Endothelial cell of umbilical vein (primary cell): ENCODE data around the gene KRT6A.

Experiments used
- EZH2 ChIP-seq: IDR thresholded peaks from 2 replicates; pipeline ENCODE4 v1.6.1; 2012; ENCODE audit warnings: borderline replicate concordance, low read depth, mild to moderate bottlenecking, moderate library complexity, low read length, inconsistent platforms; ENCODE audit not compliant: severe bottlenecking
- JUN ChIP-seq: IDR thresholded peaks from 2 replicates; pipeline ENCODE4 v1.6.1; 2011; ENCODE audit warnings: borderline replicate concordance, low read depth; ENCODE audit not compliant: insufficient read length, insufficient read depth
- POLR2A ChIP-seq: IDR thresholded peaks from 2 replicates; pipeline ENCODE4 v1.6.1; 2012; ENCODE audit warnings: low read depth, mild to moderate bottlenecking, control low read depth, low read length
- TF ChIP-seq, protein P1 (sequence below), 2 donors: IDR thresholded peaks; 1 replicate in 1 of 2; 2 replicates in 1 of 2; pipeline ENCODE4 v1.5.1; 2011; ENCODE audit warnings: low read length in 2 of 2, mild to moderate bottlenecking in 2 of 2, moderate library complexity in 2 of 2, control low read depth in 1 of 2, inconsistent platforms in 1 of 2, low read depth in 1 of 2; ENCODE audit not compliant: insufficient read depth in 1 of 2; ENCODE audit errors: extremely low read depth in 1 of 2
- TF ChIP-seq, protein P2 (sequence below): IDR thresholded peaks from 2 replicates; pipeline ENCODE4 v1.6.1; 2011; ENCODE audit not compliant: insufficient read depth, insufficient read length

DNA sequence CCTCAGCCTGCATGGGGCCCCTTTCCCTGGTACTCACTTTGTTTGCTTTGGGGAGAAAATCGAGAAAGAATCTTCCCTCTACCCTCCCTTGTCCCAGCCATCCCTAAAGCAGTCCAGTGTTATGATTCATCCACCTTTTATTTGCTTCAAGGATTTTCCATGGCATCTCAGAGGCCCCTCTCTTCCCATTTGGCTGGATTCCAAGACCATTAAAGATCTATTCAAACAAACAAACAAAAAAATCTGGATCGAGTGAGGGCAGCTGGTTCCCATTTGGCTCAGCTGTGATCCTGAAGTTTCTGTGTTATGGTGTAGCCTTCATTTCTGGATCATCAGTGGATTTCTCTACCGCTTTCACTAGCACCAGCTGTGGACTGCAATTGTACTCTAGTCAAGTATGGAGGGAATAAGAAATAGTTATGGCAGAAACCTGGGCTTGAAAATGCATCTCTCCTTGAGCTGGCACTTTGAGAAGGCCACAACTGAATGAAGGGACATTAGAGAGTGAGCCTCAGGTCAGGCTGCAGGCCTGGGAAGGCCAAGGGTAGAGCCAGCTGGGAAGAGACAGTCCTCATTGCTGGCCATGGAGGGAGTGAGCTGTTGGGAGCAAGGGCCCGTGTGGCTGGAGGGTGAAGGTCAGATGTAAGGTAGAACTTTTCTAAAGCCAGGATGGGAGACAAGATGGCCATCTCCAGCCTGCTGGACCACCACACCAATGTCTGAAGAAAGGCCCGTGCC is 46.2 kb upstream of the KRT6A start:
- TF ChIP-seq, protein P1, sequence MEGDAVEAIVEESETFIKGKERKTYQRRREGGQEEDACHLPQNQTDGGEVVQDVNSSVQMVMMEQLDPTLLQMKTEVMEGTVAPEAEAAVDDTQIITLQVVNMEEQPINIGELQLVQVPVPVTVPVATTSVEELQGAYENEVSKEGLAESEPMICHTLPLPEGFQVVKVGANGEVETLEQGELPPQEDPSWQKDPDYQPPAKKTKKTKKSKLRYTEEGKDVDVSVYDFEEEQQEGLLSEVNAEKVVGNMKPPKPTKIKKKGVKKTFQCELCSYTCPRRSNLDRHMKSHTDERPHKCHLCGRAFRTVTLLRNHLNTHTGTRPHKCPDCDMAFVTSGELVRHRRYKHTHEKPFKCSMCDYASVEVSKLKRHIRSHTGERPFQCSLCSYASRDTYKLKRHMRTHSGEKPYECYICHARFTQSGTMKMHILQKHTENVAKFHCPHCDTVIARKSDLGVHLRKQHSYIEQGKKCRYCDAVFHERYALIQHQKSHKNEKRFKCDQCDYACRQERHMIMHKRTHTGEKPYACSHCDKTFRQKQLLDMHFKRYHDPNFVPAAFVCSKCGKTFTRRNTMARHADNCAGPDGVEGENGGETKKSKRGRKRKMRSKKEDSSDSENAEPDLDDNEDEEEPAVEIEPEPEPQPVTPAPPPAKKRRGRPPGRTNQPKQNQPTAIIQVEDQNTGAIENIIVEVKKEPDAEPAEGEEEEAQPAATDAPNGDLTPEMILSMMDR (IDR thresholded peaks at IDR 0.05; ENCODE audit: extremely low read depth in 1 of 2, insufficient read depth in 1 of 2, low read depth in 1 of 2, low read length in 2 of 2): no peak
- TF ChIP-seq JUN (no peak), POLR2A (no peak), EZH2 (no peak)
- TF ChIP-seq, protein P2, sequence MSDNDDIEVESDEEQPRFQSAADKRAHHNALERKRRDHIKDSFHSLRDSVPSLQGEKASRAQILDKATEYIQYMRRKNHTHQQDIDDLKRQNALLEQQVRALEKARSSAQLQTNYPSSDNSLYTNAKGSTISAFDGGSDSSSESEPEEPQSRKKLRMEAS: no peak
